Loucy (cell line): ENCODE results near the gene GALNT12.

Experiments
- H2AFZ ChIP-seq: fragments of 200-600 bp; sonication (generic); 2 replicates; pipeline ENCODE4 v1.6.0; 2016; ENCODE audit warnings: antibody characterized with exemption, mild to moderate bottlenecking, low read length, moderate library complexity
- H3F3A ChIP-seq: fragments of 200-600 bp; 2 replicates; pipeline ENCODE4 v1.6.0; 2016; ENCODE audit warnings: antibody characterized with exemption, low read depth, mild to moderate bottlenecking
- H3K27me3 ChIP-seq: fragments of 200-600 bp; sonication (generic); 2 replicates; pipeline ENCODE4 v1.6.1; 2014; ENCODE audit warnings: low read length, mild to moderate bottlenecking; ENCODE audit not compliant: insufficient read depth, poor library complexity, severe bottlenecking
- H3K36me3 ChIP-seq: fragments of 200-600 bp; sonication (generic); 2 replicates; pipeline ENCODE4 v1.6.1; 2016; ENCODE audit warnings: low read length; ENCODE audit not compliant: insufficient read depth
- H3K4me1 ChIP-seq: fragments of 200-600 bp; sonication (generic); 2 replicates; pipeline ENCODE4 v1.5.1; 2014; ENCODE audit warnings: low read length, mild to moderate bottlenecking; ENCODE audit not compliant: insufficient read depth, poor library complexity, severe bottlenecking
- H3K4me2 ChIP-seq: fragments of 200-600 bp; sonication (generic); 2 replicates; pipeline ENCODE4 v1.6.0; 2014; ENCODE audit warnings: antibody characterized with exemption, low read length, low read depth, mild to moderate bottlenecking; ENCODE audit not compliant: poor library complexity, severe bottlenecking
- H3K4me3 ChIP-seq: fragments of 200-600 bp; sonication (generic); 2 replicates; pipeline ENCODE4 v1.5.1; 2014; ENCODE audit warnings: low read length, mild to moderate bottlenecking, mixed read lengths; ENCODE audit not compliant: poor library complexity, severe bottlenecking
- H3K79me2 ChIP-seq: fragments of 200-600 bp; sonication (generic); 2 replicates; pipeline ENCODE4 v1.6.1; 2014; ENCODE audit warnings: low read length; ENCODE audit not compliant: insufficient read depth
- H3K9ac ChIP-seq: fragments of 200-600 bp; sonication (generic); 2 replicates; pipeline ENCODE4 v1.6.0; 2014; ENCODE audit warnings: mild to moderate bottlenecking, low read depth, low read length, moderate library complexity; ENCODE audit not compliant: poor library complexity, severe bottlenecking
- H3K9me2 ChIP-seq: fragments of 200-600 bp; sonication (generic); replicated peaks from 2 replicates; pipeline ENCODE4 v1.6.1; 2016; ENCODE audit warnings: low read depth, low read length, mixed read lengths
- H3K9me3 ChIP-seq: fragments of 200-600 bp; sonication (generic); 2 replicates; pipeline ENCODE4 v1.6.1; 2014; ENCODE audit warnings: mild to moderate bottlenecking, antibody characterized with exemption, low read length, low read depth; ENCODE audit not compliant: insufficient read depth
- H4K20me1 ChIP-seq: fragments of 200-600 bp; sonication (generic); 2 replicates; pipeline ENCODE4 v1.6.0; 2014; ENCODE audit warnings: antibody characterized with exemption, low read length, mild to moderate bottlenecking; ENCODE audit not compliant: insufficient read depth, poor library complexity, severe bottlenecking
- EZH2phosphoT487 ChIP-seq: fragments of 200-600 bp; IDR thresholded peaks from 2 replicates; pipeline ENCODE4 v1.6.1; 2018; ENCODE audit warnings: antibody characterized with exemption, mild to moderate bottlenecking, moderate library complexity, borderline replicate concordance
- TF ChIP-seq, protein P1 (sequence below): fragments of 200-600 bp; sonication (generic); conservative IDR thresholded peaks from 2 replicates; pipeline ENCODE4 v1.5.1; 2014; ENCODE audit warnings: mild to moderate bottlenecking, antibody characterized with exemption, low read length

GALNT12 gene

DNA sequence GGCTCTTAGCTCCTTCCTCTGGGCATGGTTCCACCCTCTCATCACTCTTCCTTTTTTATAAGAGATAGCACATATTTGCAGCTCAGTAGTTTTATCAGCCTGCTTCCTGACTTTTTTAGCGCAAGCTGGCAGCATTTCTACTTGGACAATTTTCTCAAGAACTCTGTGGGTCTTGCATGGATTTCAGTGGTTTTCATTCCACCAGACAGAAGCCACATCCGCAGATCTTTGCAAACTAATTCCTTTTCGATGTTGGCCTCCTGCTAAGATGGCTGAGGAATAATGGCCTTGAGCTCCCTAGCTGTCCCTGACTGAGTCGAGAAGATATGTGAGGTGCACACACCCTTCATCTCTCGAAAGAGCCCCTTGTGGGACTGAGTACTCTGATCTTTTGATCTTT is 49.5 kb downstream of the GALNT12 start:
- no peak for TF ChIP-seq EZH2phosphoT487
- TF ChIP-seq, protein P1, sequence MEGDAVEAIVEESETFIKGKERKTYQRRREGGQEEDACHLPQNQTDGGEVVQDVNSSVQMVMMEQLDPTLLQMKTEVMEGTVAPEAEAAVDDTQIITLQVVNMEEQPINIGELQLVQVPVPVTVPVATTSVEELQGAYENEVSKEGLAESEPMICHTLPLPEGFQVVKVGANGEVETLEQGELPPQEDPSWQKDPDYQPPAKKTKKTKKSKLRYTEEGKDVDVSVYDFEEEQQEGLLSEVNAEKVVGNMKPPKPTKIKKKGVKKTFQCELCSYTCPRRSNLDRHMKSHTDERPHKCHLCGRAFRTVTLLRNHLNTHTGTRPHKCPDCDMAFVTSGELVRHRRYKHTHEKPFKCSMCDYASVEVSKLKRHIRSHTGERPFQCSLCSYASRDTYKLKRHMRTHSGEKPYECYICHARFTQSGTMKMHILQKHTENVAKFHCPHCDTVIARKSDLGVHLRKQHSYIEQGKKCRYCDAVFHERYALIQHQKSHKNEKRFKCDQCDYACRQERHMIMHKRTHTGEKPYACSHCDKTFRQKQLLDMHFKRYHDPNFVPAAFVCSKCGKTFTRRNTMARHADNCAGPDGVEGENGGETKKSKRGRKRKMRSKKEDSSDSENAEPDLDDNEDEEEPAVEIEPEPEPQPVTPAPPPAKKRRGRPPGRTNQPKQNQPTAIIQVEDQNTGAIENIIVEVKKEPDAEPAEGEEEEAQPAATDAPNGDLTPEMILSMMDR, result no peak
- no peaks in the 10 kb centered on the region for H3K9me3 ChIP-seq
- H3K9ac ChIP-seq, result no peak overlapping the region
- no peak overlapping the region for H3K4me3 ChIP-seq
- H3K9me2 ChIP-seq, result no peaks in the 10 kb centered on the region
- H3K27me3 ChIP-seq, result no peaks in the 10 kb centered on the region
- no peak overlapping the region for H2AFZ ChIP-seq
- no peak overlapping the region for H3K4me2 ChIP-seq
- no peaks in the 10 kb centered on the region for H3F3A ChIP-seq
- H4K20me1 ChIP-seq, result no peaks in the 10 kb centered on the region
- no peaks in the 10 kb centered on the region for H3K36me3 ChIP-seq
- no peaks in the 10 kb centered on the region for H3K4me1 ChIP-seq
- no peaks in the 10 kb centered on the region for H3K79me2 ChIP-seq

DNA sequence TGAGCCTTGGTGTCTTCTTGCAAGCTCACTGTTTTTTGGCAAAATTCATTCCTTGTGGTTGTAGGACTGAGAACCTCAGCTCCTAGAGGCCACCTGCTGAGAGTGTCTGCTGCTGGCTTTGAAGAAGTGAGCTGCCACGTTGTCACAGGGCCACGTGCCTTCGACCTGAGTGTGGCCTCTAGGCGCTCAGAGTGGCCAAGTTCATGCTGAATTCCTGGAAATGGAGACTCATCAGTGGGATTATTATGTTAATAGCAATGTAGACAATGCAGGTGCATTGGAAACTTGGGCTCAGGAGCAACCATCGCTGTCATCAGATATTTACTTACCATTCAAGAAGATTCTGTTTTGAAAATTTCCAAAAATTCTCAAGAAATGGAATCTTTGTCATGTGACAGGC is 52.5 kb downstream of the GALNT12 start:
- Histone ChIP-seq H4K20me1 (no peaks in the 10 kb centered on the region), H3K9ac (no peak overlapping the region), H3K79me2 (no peaks in the 10 kb centered on the region), H3K4me1 (no peaks in the 10 kb centered on the region), H3K4me2 (no peak overlapping the region), H3K9me2 (no peaks in the 10 kb centered on the region), H2AFZ (no peak overlapping the region), H3K9me3 (no peaks in the 10 kb centered on the region), H3K36me3 (no peaks in the 10 kb centered on the region), H3K4me3 (no peak overlapping the region), H3K27me3 (no peaks in the 10 kb centered on the region), H3F3A (no peaks in the 10 kb centered on the region)
- TF ChIP-seq, protein P1, result no peak
- no peak for TF ChIP-seq EZH2phosphoT487

DNA sequence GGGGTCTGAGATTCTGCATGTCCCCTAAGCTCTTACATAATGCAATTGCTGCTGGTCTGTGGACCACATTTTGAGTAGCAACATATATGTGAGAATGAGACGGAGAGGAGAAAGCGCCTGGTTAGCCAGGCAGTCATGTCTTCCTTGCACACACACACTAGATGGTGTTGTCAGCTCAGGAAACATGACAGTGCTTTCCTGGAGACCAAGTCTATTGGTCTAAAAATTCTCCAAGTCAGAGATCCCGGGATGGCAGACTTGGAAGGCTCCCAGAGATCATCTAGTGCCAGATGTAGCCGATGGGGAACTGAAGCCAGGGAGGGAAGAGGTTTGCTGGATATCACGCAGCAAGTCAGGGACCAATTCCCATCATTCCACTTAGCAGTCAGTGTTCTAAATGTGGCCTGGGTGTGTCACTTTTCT is 53.4 kb downstream of the GALNT12 start:
- Histone ChIP-seq H4K20me1 (no peaks in the 10 kb centered on the region), H3K4me1 (no peaks in the 10 kb centered on the region), H3K4me3 (no peak overlapping the region), H3K36me3 (no peaks in the 10 kb centered on the region), H3K27me3 (no peaks in the 10 kb centered on the region), H3K79me2 (no peaks in the 10 kb centered on the region), H3F3A (no peaks in the 10 kb centered on the region), H3K4me2 (no peak overlapping the region), H3K9me2 (no peaks in the 10 kb centered on the region), H2AFZ (no peak overlapping the region), H3K9ac (no peak overlapping the region), H3K9me3 (no peaks in the 10 kb centered on the region)
- TF ChIP-seq, protein P1, result peak; percentile 39
- no peak for TF ChIP-seq EZH2phosphoT487
